K562 (cell line): ENCODE results near the gene KASH5. TPM values are rescaled to one million over a fixed set of nuclear protein-coding genes. Genes with fewer than 3 reads are reported as not detected.

Experiments
- HNRNPK ChIP-seq: fragments of 200-400 bp; formaldehyde crosslinking; IDR thresholded peaks from one replicate; pipeline ENCODE4 v1.6.1; 2018; ENCODE audit warnings: mild to moderate bottlenecking, low read depth, low read length; ENCODE audit not compliant: poor library complexity, severe bottlenecking
- HOXB6 ChIP-seq: fragments of 250-450 bp; sonication (Bioruptor Pico); IDR thresholded peaks from 2 replicates; pipeline ENCODE4 v1.5.1; 2022; ENCODE audit warnings: mild to moderate bottlenecking, borderline replicate concordance
- KLF13 ChIP-seq: fragments of 450-650 bp; IDR thresholded peaks from 2 replicates; pipeline ENCODE4 v1.6.1; 2016; ENCODE audit warnings: missing genetic modification characterization, low read depth, mild to moderate bottlenecking, missing compliant biosample characterization, moderate library complexity, borderline replicate concordance
- MCM5 ChIP-seq: fragments of 450-650 bp; IDR thresholded peaks from 2 replicates; pipeline ENCODE4 v1.6.1; 2016; ENCODE audit warnings: low read depth
- MCM7 ChIP-seq, 2 experiments: fragments of 450-650 bp; IDR thresholded peaks; 2 replicates each; pipeline ENCODE4 v1.6.1; 2016 to 2018
- MLLT1 ChIP-seq, 2 experiments: fragments of 450-650 bp; IDR thresholded peaks; 2 replicates each; pipeline ENCODE4 v1.6.1; 2016
- NR2C1 ChIP-seq, 2 experiments: fragments of 450-650 bp; IDR thresholded peaks; 2 replicates each; pipeline ENCODE4 v1.6.1; 2017; ENCODE audit warnings: mild to moderate bottlenecking in 2 of 2, antibody characterized with exemption in 1 of 2, inconsistent platforms in 1 of 2, missing compliant biosample characterization in 1 of 2, missing genetic modification characterization in 1 of 2
- POLR2G ChIP-seq: fragments of 200-400 bp; formaldehyde crosslinking; IDR thresholded peaks from 2 replicates; pipeline ENCODE4 v1.6.1; 2017; ENCODE audit warnings: low read depth, mild to moderate bottlenecking, antibody characterized with exemption, low read length, moderate library complexity
- RBM15 ChIP-seq: fragments of 200-400 bp; formaldehyde crosslinking; IDR thresholded peaks from 2 replicates; pipeline ENCODE4 v1.6.1; 2018; ENCODE audit warnings: mild to moderate bottlenecking, low read length, moderate library complexity; ENCODE audit not compliant: insufficient read depth
- TFAP4 ChIP-seq: sonication (generic); formaldehyde crosslinking; IDR thresholded peaks from 2 replicates; pipeline ENCODE4 v1.8.0; 2022; ENCODE audit warnings: missing genetic modification reagents, mild to moderate bottlenecking, moderate library complexity, borderline replicate concordance
- TGIF2 ChIP-seq: sonication (generic); formaldehyde crosslinking; IDR thresholded peaks from 2 replicates; pipeline ENCODE4 v1.8.1; 2022; ENCODE audit warnings: mild to moderate bottlenecking, missing genetic modification reagents, moderate library complexity
- ZFX ChIP-seq: sonication (generic); formaldehyde crosslinking; IDR thresholded peaks from 2 replicates; pipeline ENCODE4 v1.8.0; 2022; ENCODE audit warnings: mild to moderate bottlenecking, missing genetic modification reagents, moderate library complexity
- ZNF197 ChIP-seq: fragments of 200-800 bp; sonication (Bioruptor generic); IDR thresholded peaks from 2 replicates; pipeline ENCODE4 v1.6.1; 2016; ENCODE audit warnings: low read depth, missing genetic modification characterization, missing compliant biosample characterization
- ZNF212 ChIP-seq: fragments of 450-650 bp; formaldehyde crosslinking; IDR thresholded peaks from 2 replicates; pipeline ENCODE4 v1.4.0; 2020; ENCODE audit warnings: mild to moderate bottlenecking
- ZNF277 ChIP-seq: fragments of 250-450 bp; sonication (Bioruptor Pico); IDR thresholded peaks from 2 replicates; pipeline ENCODE4 v1.8.0; 2022; ENCODE audit warnings: inconsistent platforms, mild to moderate bottlenecking, moderate library complexity, borderline replicate concordance
- polyA plus RNA-seq, 8 experiments: library from polyadenylated mRNA; depleted of rRNA in 4 of 8; stranded (reverse) in 5 of 8; unstranded in 3 of 8; fragments of >200 nt; fragmentation: Nextera tagmentation in 2 of 8; fragmentation: Illumina TruSeq in 1 of 8; extraction: Ambion mirVana in 2 of 8; extraction: Trizol in 1 of 8; gene quantifications; 2 replicates each; pipeline versions ENCODE4 v1.2.1 to v1.2.3, GENCODE V29; 2011 to 2014; ENCODE audit warnings: inconsistent platforms in 1 of 8, missing spikeins in 1 of 8
- total RNA-seq, 7 experiments: library from RNA; depleted of rRNA in 6 of 7; stranded (reverse); fragments of >200 nt in 6 of 7; fragmentation: Illumina TruSeq in 2 of 7; extraction: Trizol in 2 of 7; gene quantifications; 2 replicates each; pipeline versions ENCODE4 v1.2.1 to v1.2.3, GENCODE V29; 2011 to 2021; ENCODE audit warnings: low replicate concordance in 1 of 7
- TF ChIP-seq, protein P1 (sequence below): fragments of 250-450 bp; sonication (Bioruptor Pico); IDR thresholded peaks from 2 replicates; pipeline ENCODE4 v1.5.0; 2021
- TF ChIP-seq, protein P2 (sequence below): fragments of 250-450 bp; sonication (Bioruptor Pico); IDR thresholded peaks from 2 replicates; pipeline ENCODE4 v1.4.0; 2020; ENCODE audit warnings: mild to moderate bottlenecking
- TF ChIP-seq, protein P3 (sequence below): fragments of 250-450 bp; sonication (Bioruptor Pico); IDR thresholded peaks from 2 replicates; pipeline ENCODE4 v1.5.0; 2022; ENCODE audit warnings: mild to moderate bottlenecking

KASH5 gene
- total and polyA plus RNA-seq, 9 of the 15 experiments (the other 6 are each of a cell fraction or from before 2014, with no cell fraction given): 0.07 to 0.84 (median 0.34) TPM; not detected in 1

GRCh38 chr19:49363268-49364082, 24.6 kb upstream of the KASH5 start, which contains the start of gene DKKL1 (continued):
- TF ChIP-seq, protein P1, sequence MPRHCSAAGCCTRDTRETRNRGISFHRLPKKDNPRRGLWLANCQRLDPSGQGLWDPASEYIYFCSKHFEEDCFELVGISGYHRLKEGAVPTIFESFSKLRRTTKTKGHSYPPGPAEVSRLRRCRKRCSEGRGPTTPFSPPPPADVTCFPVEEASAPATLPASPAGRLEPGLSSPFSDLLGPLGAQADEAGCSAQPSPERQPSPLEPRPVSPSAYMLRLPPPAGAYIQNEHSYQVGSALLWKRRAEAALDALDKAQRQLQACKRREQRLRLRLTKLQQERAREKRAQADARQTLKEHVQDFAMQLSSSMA (CRISPR knock-in tag): no peak
- TF ChIP-seq POLR2G: peak; percentile 70
- 0 out of 2 replicates have a peak, but pooled peaks have one; percentile 21 for TF ChIP-seq KLF13 (tag)
- TF ChIP-seq, protein P2, sequence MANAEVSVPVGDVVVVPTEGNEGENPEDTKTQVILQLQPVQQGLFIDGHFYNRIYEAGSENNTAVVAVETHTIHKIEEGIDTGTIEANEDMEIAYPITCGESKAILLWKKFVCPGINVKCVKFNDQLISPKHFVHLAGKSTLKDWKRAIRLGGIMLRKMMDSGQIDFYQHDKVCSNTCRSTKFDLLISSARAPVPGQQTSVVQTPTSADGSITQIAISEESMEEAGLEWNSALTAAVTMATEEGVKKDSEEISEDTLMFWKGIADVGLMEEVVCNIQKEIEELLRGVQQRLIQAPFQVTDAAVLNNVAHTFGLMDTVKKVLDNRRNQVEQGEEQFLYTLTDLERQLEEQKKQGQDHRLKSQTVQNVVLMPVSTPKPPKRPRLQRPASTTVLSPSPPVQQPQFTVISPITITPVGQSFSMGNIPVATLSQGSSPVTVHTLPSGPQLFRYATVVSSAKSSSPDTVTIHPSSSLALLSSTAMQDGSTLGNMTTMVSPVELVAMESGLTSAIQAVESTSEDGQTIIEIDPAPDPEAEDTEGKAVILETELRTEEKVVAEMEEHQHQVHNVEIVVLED (CRISPR knock-in tag): no peak
- no peak for TF ChIP-seq ZNF277 (CRISPR knock-in tag)
- TF ChIP-seq HOXB6 (CRISPR knock-in tag): no peak
- TF ChIP-seq ZNF212 (CRISPR knock-in tag): no peak
- peak; percentile 78; the same call in 1 of the 2 replicates for TF ChIP-seq TFAP4 (CRISPR knock-in tag)
- TF ChIP-seq ZNF197 (CRISPR knock-in tag): no peak
- peak in 1 of 2 experiments; percentile 75; a peak in 1 of 4 replicates for TF ChIP-seq MLLT1 (IDR thresholded peaks at IDR 0.05)
- TF ChIP-seq HNRNPK: no peak
- peak; percentile 71 for TF ChIP-seq ZFX (CRISPR knock-in tag)
- TF ChIP-seq MCM7 (IDR thresholded peaks at IDR 0.05): no peak
- TF ChIP-seq MCM5: no peak
- no peak for TF ChIP-seq RBM15
- no peak for TF ChIP-seq TGIF2 (CRISPR knock-in tag)
- no peak for TF ChIP-seq NR2C1 (IDR thresholded peaks at IDR 0.05)
- TF ChIP-seq NR2C1 (tag; IDR thresholded peaks at IDR 0.05): peak; percentile 43; the same call in 1 of the 2 replicates
- TF ChIP-seq, protein P3, sequence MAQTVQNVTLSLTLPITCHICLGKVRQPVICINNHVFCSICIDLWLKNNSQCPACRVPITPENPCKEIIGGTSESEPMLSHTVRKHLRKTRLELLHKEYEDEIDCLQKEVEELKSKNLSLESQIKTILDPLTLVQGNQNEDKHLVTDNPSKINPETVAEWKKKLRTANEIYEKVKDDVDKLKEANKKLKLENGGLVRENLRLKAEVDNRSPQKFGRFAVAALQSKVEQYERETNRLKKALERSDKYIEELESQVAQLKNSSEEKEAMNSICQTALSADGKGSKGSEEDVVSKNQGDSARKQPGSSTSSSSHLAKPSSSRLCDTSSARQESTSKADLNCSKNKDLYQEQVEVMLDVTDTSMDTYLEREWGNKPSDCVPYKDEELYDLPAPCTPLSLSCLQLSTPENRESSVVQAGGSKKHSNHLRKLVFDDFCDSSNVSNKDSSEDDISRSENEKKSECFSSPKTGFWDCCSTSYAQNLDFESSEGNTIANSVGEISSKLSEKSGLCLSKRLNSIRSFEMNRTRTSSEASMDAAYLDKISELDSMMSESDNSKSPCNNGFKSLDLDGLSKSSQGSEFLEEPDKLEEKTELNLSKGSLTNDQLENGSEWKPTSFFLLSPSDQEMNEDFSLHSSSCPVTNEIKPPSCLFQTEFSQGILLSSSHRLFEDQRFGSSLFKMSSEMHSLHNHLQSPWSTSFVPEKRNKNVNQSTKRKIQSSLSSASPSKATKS: no peak
